Measurements from ENCODE around the gene SIX1.

Gene SIX1

DNA sequence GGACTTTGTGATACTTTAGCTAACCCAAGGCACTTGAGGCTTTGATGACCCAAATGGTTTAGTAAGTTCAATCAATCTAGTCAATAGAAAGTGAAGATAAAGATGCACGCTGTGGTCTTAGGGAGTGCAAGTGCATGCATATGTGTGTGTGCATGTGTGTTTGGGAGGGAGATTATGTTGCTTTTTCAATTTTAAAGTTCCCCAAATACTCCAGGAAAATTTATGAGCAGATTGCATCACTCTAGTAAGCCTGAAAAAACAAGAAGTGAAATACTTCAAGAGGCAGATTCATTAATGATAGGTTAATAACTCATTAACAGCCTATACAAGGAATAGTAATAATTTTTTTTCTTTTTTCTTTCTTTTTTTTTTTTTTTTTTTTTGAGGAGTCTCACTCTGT lies 12.4 kb upstream of the SIX1 start:
- TF ChIP-seq, protein P1, sequence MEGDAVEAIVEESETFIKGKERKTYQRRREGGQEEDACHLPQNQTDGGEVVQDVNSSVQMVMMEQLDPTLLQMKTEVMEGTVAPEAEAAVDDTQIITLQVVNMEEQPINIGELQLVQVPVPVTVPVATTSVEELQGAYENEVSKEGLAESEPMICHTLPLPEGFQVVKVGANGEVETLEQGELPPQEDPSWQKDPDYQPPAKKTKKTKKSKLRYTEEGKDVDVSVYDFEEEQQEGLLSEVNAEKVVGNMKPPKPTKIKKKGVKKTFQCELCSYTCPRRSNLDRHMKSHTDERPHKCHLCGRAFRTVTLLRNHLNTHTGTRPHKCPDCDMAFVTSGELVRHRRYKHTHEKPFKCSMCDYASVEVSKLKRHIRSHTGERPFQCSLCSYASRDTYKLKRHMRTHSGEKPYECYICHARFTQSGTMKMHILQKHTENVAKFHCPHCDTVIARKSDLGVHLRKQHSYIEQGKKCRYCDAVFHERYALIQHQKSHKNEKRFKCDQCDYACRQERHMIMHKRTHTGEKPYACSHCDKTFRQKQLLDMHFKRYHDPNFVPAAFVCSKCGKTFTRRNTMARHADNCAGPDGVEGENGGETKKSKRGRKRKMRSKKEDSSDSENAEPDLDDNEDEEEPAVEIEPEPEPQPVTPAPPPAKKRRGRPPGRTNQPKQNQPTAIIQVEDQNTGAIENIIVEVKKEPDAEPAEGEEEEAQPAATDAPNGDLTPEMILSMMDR (IDR thresholded peaks at IDR 0.05; ENCODE audit: insufficient read depth, low read depth, low read length, missing control alignments), result no peak
- no peak overlapping the region for H3K4me3 ChIP-seq (ENCODE audit: low read length)

DNA sequence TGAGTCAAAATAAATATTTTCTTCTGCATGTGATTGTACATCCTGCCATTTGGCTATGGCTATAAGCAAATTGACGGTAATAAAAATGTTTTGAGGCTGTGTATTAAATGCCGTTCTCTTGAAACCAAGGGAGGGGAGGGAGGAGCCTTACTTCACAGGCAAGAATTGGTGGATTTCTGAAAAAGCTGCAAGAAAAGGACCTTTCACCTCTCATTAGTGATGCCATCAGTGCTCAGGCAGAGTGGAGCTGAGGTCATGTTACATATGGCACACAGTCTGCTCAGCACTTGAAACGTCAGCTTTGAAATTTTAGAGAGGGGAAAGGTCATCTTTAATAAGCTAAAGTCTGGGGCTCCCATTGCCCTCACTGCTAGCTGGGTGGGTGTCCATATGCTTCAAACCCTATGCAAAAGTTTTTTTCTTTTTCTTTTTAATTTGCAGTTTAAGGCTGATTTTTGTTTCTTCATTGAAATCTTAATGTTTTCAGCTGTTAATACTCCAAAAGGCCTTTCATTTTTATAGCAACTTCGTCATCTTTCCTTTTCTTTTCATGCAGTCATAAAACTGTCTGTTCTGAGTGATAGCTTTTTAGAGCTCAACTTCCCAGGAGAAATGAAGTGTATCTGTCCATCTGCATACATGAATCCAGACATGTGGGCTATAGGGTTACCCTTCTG lies 9.8 kb upstream of the SIX1 start:
- TF ChIP-seq, protein P1 (IDR thresholded peaks at IDR 0.05; ENCODE audit: insufficient read depth, low read depth, low read length, missing control alignments), result no peak
- no peak overlapping the region for H3K4me3 ChIP-seq (ENCODE audit: low read length)
- no peak for DNase-seq (ENCODE audit: low read depth)

More for the DNA sequence above, 12.4 kb upstream of the SIX1 start:
- DNase-seq (ENCODE audit: low read depth), result no peak

DNA sequence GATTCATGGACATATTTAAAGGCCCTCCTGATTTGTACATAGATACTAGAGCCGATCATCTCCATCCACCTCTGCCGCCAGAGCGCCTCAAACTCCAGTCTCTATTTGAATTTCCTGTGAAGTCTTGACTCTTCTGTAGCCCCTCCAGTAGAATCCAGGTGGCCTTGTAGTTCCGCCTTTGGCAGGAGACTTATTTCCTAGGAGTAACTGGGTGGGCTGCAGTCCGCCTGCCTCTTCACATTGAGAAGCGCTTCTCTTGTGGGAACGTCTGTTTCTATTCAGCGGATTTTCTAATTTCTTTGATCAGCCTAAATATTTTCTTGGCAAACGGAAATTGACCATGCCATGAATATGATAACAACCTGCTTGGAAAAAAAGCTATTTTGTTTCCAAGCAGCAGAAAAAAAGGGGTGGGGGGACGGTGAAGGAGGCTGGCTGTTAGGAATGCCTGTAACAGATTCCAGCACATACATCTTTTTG lies 9.0 kb upstream of the SIX1 start:
- no peak for DNase-seq (ENCODE audit: low read depth)
- H3K4me3 ChIP-seq (ENCODE audit: low read length), result no peak overlapping the region
- TF ChIP-seq, protein P1 (IDR thresholded peaks at IDR 0.05; ENCODE audit: insufficient read depth, low read depth, low read length, missing control alignments), result no peak

DNA sequence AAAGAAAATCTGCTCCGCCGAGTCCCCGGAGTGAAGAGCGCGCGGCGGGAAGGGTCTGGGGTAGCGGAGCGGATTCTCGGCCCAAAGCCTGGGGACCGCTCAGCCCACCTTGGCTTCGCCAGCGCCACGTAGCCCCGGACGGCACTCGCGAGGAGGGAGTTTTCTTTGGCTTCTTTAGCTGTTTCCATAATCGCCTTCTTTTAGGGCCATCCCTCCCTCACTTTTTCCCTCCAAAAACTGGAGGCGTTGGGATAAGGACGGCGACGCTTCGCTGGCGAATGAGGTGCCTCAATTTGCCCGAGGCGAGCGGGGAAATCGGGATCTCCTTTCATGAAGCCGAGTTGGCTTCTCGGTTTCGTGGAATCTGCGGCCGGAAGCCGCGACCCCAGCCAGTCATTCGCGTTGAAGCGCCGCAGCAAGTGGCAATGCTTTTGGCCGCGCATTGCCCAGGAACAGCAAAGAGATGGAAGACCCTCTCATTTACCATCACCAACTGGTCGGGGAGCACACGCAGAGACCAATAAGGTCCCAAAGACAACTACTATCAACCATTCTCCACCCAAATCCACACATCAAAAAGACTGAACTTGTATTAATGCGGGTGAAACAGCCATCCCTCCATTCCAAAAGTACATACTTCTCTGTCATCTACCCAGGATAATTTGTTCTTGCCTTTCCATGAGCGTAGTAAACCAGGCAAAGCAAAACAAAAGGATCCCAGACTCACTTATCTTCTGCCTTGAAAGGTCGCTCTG lies 8.4 kb upstream of the SIX1 start:
- TF ChIP-seq, protein P1 (IDR thresholded peaks at IDR 0.05; ENCODE audit: insufficient read depth, low read depth, low read length, missing control alignments), result no peak
- DNase-seq (ENCODE audit: low read depth), result peak; percentile 29
- peak overlapping the region; percentile 77 for H3K4me3 ChIP-seq (ENCODE audit: low read length)

DNA sequence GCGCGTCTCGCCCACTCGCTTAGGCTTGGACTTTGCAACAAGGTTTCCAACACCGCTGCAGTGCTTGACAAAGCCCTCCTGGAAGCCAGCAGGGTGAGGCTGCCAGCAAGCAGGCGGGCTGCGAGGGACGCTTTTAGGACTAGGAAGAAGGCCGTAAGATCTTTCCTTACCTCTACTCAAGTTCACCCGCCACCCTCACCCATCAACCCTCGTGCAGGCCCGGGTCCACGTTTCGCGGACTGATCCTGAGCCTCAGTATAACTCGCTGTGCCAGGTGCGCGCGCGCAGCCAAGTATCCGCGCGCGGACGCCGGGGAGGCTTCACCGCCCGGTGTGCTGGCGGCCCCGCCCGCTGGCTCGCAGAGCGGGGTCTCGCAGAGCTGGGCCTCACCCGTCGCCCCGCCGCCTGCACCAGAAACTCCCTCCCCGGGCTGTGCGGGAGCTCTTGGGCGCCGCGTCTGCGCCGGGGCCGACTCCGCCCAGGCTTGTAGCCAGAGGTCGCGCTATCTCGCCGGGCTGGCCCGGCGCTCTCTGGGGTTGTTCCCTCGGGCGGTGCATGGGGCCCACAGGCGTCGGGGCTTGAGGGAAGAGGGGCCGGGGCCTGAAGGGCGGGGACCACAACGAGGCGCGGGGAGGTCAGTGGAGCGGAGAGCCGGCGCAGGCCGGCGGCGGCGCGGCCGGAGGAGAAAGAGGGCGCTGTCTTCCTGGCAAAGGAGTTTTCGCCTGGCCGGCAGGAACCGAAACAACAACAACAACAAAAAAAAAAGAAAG lies 7.6 kb upstream of the SIX1 start:
- TF ChIP-seq, protein P1 (IDR thresholded peaks at IDR 0.05; ENCODE audit: insufficient read depth, low read depth, low read length, missing control alignments), result peak; percentile 38
- DNase-seq (ENCODE audit: low read depth), result peak; percentile 66
- H3K4me3 ChIP-seq (ENCODE audit: low read length), result peak overlapping the region; percentile 77

DNA sequence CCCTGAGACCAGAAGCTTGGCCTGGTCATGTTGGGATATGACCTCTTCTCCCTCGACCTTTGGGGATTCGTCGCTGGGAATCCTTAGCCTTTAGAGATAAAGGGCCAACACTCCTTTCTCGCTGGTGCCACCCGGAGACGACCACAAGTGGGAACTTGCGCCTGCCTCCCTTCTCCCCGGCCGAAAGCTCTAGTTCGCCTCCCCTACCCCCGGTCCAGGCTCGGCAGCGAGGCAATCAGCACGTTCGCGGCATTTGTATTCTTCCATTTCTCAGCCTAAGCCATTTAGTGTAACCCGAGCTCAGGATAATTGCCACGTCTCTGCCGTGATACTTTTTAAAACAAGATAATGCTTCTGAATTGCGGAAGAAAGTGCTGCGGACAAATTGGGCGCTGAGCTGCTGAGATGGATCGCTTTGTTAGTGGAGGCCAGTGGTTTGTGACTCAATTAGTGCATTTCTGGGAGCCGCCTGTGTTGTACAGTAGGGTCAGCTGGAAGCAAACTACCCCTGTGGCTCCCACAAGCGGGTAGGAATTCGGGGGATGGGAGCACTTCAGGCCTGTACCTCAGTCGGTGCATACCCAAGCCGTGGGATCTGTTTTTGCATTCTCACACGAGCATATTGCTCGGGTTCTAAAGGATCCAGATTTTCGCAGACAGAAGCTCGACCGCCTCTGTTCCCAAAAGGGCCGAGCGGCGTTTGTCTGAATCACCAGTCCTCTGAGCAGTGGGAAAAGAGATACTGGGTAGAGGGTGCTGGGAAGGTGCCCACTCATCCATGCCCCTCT lies 6.8 kb upstream of the SIX1 start:
- TF ChIP-seq, protein P1 (IDR thresholded peaks at IDR 0.05; ENCODE audit: insufficient read depth, low read depth, low read length, missing control alignments), result no peak
- H3K4me3 ChIP-seq (ENCODE audit: low read length), result peak overlapping the region; percentile 77
- DNase-seq (ENCODE audit: low read depth), result no peak

Measured in epithelial cell of esophagus (primary cell).